ENCODE results near the gene LRRC23.

- TF ChIP-seq EZH2 (IDR thresholded peaks at IDR 0.05; ENCODE audit: insufficient read depth, poor library complexity, severe bottlenecking) (no peak), EZH2phosphoT487 (IDR thresholded peaks at IDR 0.05; ENCODE audit: insufficient read depth, low read depth) (no peak)
Measured at GRCh38 chr12:6961278-6961694, 56.7 kb downstream of the LRRC23 start.

Data from GM23248 (cell line).